GM18511 (cell line): Measurements from ENCODE around the gene KRT74.

Experiments used
- ATAC-seq: cut with Tn5 transposase; IDR thresholded peaks from one replicate; pipeline ENCODE4 v1.9.1; 2021; ENCODE audit warnings: mild to moderate bottlenecking, moderate library complexity; ENCODE audit not compliant: unreplicated experiment

The KRT74 gene

GRCh38 chr12:52575948-52576347 is 2.3 kb upstream of the KRT74 start:
- ATAC-seq, result no peak

- ATAC-seq, result no peak
Observed at GRCh38 chr12:52575256-52575655, 1.6 kb upstream of the KRT74 start.

- no peak for ATAC-seq
Observed at GRCh38 chr12:52573306-52573705, 337 bp downstream of the KRT74 start.

GRCh38 chr12:52570511-52570910 is 3.1 kb downstream of the KRT74 start:
- no peak for ATAC-seq

- no peak for ATAC-seq
Observed at GRCh38 chr12:52568111-52568510, 5.5 kb downstream of the KRT74 start.

- ATAC-seq, result no peak
Observed at GRCh38 chr12:52566847-52567291, 6.8 kb downstream of the KRT74 start.

GRCh38 chr12:52564582-52564981 is 9.1 kb downstream of the KRT74 start:
- ATAC-seq, result no peak

- ATAC-seq, result no peak
Observed at GRCh38 chr12:52561880-52562449, 11.7 kb downstream of the KRT74 start.

- ATAC-seq, result no peak
Observed at GRCh38 chr12:52559979-52560378, 13.7 kb downstream of the KRT74 start.

- ATAC-seq, result no peak
Observed at GRCh38 chr12:52558781-52559445, 14.7 kb downstream of the KRT74 start.

GRCh38 chr12:52557476-52557875 is 16.2 kb downstream of the KRT74 start:
- ATAC-seq, result no peak

- no peak for ATAC-seq
Observed at GRCh38 chr12:52555577-52555976, 18.1 kb downstream of the KRT74 start.

- ATAC-seq, result no peak
Observed at GRCh38 chr12:52552681-52553195, 20.9 kb downstream of the KRT74 start, which contains the start of gene KRT71. Gene KRT71, minus strand, starts transcription at chr12:52553145. Its CDS starts 68 bp downstream, at chr12:52553077.

GRCh38 chr12:52552055-52552454 is 21.6 kb downstream of the KRT74 start:
- no peak for ATAC-seq

GRCh38 chr12:52551216-52551865 is 22.3 kb downstream of the KRT74 start:
- no peak for ATAC-seq

- no peak for ATAC-seq
Observed at GRCh38 chr12:52546126-52546525, 27.5 kb downstream of the KRT74 start.

- ATAC-seq, result no peak
Observed at GRCh38 chr12:52543985-52544883, 29.4 kb downstream of the KRT74 start.

GRCh38 chr12:52542785-52543318 is 30.8 kb downstream of the KRT74 start:
- ATAC-seq, result no peak

- ATAC-seq, result no peak
Observed at GRCh38 chr12:52542157-52542556, 31.5 kb downstream of the KRT74 start.

GRCh38 chr12:52541709-52542108 is 31.9 kb downstream of the KRT74 start:
- ATAC-seq, result no peak

GRCh38 chr12:52540531-52540930 is 33.1 kb downstream of the KRT74 start:
- no peak for ATAC-seq
